ENCODE measurements around the gene PNLIPRP2. TPM values are rescaled to one million over a fixed set of nuclear protein-coding genes. Genes with fewer than 3 reads are reported as not detected.

PNLIPRP2 gene
- total and polyA plus RNA-seq, 2 experiments from 2014 or later = not detected

DNA sequence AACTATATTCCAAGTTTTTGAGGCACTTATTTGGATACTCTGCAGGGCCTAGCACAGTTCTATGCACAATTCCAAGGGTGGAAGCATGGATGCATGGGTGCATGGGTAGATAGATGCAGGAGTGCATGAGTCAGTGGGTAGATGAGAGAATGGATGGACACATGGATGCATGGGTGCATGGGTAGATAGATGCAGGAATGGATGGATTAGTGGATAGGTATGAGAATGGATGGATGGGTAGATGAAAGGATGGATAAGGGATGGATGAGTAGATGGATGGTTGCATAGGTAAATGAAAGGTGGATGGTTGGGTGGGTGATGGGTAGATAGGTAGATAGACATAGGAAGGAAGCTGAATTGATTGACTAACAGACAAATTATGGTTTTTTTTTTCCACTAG is 15.6 kb downstream of the PNLIPRP2 start:
- Histone ChIP-seq H3K4me2 (ENCODE audit: unreplicated experiment) (no peak overlapping the region), H2AFZ (no peak overlapping the region), H3K4me3 (no peak overlapping the region), H3K79me2 (ENCODE audit: insufficient read depth) (no peaks in the 10 kb centered on the region), H3K27me3 (replicated peaks; ENCODE audit: insufficient read depth) (0 out of 2 replicates have a peak, but pooled peaks cover 6% of the 10 kb centered on the region), H3K27ac (no peak overlapping the region), H3K4me1 (ENCODE audit: insufficient read depth) (no peaks in the 10 kb centered on the region), H3K9ac (no peak overlapping the region), H3K9me3 (ENCODE audit: low read depth) (no peaks in the 10 kb centered on the region), H4K20me1 (ENCODE audit: insufficient read depth) (no peaks in the 10 kb centered on the region), H3K9me2 (ENCODE audit: insufficient read depth) (no peaks in the 10 kb centered on the region), H3K36me3 (ENCODE audit: low read depth) (no peaks in the 10 kb centered on the region), H3F3A (ENCODE audit: insufficient read depth) (no peaks in the 10 kb centered on the region)
- no peak for DNase-seq
- in situ Hi-C loops (cut with MboI) = no loop called here
- no peak for TF ChIP-seq EZH2 (IDR thresholded peaks at IDR 0.05; ENCODE audit: insufficient read depth, poor library complexity, severe bottlenecking)
- TF ChIP-seq EZH2phosphoT487 (IDR thresholded peaks at IDR 0.05; ENCODE audit: insufficient read depth, low read depth) = no peak

DNA sequence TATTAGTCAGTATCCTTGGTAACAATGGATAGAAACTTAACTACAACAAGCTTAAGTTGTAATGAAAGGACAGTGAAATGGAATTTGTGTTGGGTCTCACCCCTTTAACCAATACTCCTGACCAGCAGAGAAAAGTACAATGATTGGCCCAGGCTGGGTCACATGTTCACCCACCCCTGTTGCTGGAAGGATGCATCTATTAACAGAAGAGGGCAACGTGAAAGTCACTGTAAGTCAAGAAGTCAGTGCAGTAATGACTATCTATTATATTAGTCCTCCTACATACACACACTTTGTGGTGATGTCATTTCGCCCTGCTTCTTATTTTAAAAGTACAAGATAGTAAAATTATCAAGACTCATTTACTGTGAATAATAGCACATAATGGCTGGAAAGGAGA is 16.2 kb downstream of the PNLIPRP2 start:
- Histone ChIP-seq H3K9me2 (ENCODE audit: insufficient read depth) (no peaks in the 10 kb centered on the region), H2AFZ (no peak overlapping the region), H3K4me2 (ENCODE audit: unreplicated experiment) (no peak overlapping the region), H3K36me3 (ENCODE audit: low read depth) (no peaks in the 10 kb centered on the region), H3K4me3 (no peak overlapping the region), H3K9me3 (ENCODE audit: low read depth) (no peaks in the 10 kb centered on the region), H3K4me1 (ENCODE audit: insufficient read depth) (no peaks in the 10 kb centered on the region), H3K27me3 (replicated peaks; ENCODE audit: insufficient read depth) (0 out of 2 replicates have a peak, but pooled peaks cover 6% of the 10 kb centered on the region), H3K9ac (no peak overlapping the region), H3K27ac (no peak overlapping the region), H4K20me1 (ENCODE audit: insufficient read depth) (no peaks in the 10 kb centered on the region), H3K79me2 (ENCODE audit: insufficient read depth) (no peaks in the 10 kb centered on the region), H3F3A (ENCODE audit: insufficient read depth) (no peaks in the 10 kb centered on the region)
- 7 to 8% methylated on average over 2 of the region's 2 CpGs for WGBS, 2 experiments (ENCODE audit: low coverage in 1 of 2, low lambda C conversion rate in 2 of 2, missing lambda C conversion rate in 2 of 2)
- TF ChIP-seq EZH2phosphoT487 (IDR thresholded peaks at IDR 0.05; ENCODE audit: insufficient read depth, low read depth) = no peak
- no peak for TF ChIP-seq EZH2 (IDR thresholded peaks at IDR 0.05; ENCODE audit: insufficient read depth, poor library complexity, severe bottlenecking)
- in situ Hi-C loops (cut with MboI) = no loop called here
- no peak for DNase-seq

DNA sequence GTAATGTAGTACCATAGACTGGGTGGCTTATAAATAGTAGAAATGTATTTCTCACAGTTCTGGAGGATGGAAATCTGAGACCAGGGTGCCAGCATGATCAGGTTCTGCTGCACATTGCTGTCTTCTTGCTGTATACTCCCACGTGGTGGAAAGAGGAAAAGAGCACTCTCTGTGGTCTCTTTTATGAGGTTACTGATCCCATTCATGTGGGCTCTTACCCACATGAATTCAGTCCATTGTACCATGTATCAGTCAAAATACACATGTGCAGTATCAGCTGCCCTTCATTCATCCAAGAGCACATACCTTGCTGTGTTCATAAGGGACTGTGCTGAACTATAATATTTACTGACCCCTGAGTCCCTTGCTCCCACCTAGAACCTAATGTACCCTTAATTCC is 17.1 kb downstream of the PNLIPRP2 start:
- H3K27me3 ChIP-seq (replicated peaks; ENCODE audit: insufficient read depth) = peaks cover 6% of the 10 kb centered on the region; the same call in 1 of the 2 replicates
- H2AFZ ChIP-seq = no peak overlapping the region
- H3K4me1 ChIP-seq (ENCODE audit: insufficient read depth) = no peaks in the 10 kb centered on the region
- no peaks in the 10 kb centered on the region for H3K9me3 ChIP-seq (ENCODE audit: low read depth)
- no peaks in the 10 kb centered on the region for H3F3A ChIP-seq (ENCODE audit: insufficient read depth)
- no peak overlapping the region for H3K27ac ChIP-seq
- no peak overlapping the region for H3K9ac ChIP-seq
- DNase-seq = no peak
- no peaks in the 10 kb centered on the region for H4K20me1 ChIP-seq (ENCODE audit: insufficient read depth)
- TF ChIP-seq EZH2phosphoT487 (IDR thresholded peaks at IDR 0.05; ENCODE audit: insufficient read depth, low read depth) (no peak), EZH2 (IDR thresholded peaks at IDR 0.05; ENCODE audit: insufficient read depth, poor library complexity, severe bottlenecking) (no peak)
- H3K4me2 ChIP-seq (ENCODE audit: unreplicated experiment) = no peak overlapping the region
- no peaks in the 10 kb centered on the region for H3K9me2 ChIP-seq (ENCODE audit: insufficient read depth)
- 0 to 4% methylated on average over 1 of the region's 1 CpG for WGBS, 2 experiments (ENCODE audit: low coverage in 1 of 2, low lambda C conversion rate in 2 of 2, missing lambda C conversion rate in 2 of 2)
- no peaks in the 10 kb centered on the region for H3K79me2 ChIP-seq (ENCODE audit: insufficient read depth)
- no peak overlapping the region for H3K4me3 ChIP-seq
- H3K36me3 ChIP-seq (ENCODE audit: low read depth) = no peaks in the 10 kb centered on the region
- in situ Hi-C loops (cut with MboI) = no loop called here

DNA sequence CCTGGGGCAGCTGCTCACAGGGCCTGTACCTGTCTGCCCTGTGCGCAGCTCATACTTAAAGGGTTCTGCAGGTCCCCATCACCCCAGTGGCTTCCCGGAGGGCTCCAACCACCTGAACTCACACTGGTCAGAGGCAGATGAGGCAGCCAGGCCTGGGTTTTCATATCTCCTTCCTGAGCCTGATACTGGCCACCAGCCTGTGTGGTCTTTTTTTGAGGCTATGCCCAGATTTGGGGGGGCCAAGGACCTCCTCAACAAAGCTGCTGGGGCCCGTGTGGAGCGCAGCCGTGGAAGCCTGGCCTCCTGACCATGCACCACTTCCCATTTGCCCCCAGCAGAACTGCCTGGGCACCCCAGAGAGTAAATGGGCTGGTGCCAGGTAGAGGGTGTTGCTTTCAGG is 25.7 kb downstream of the PNLIPRP2 start:
- no peak for DNase-seq
- in situ Hi-C loops (cut with MboI) = no loop called here
- H2AFZ ChIP-seq = no peak overlapping the region

DNA sequence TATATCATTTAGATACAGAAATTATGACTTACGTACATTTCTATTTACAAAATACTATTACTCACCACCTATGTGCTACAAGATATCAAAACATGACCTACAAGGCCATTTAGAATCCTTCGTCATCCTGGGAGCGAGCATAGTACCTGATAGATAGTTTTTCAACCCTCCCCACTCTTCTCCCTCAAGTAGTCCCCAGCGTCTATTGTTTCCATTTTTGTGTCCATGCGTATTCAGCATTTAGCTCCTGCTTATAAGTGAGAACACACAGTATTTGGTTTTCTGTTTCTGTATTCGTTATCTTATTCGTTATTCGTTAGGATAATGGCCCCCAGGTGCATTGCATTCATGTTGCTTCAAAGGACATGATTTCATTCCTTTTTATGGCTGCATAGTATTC is 28.1 kb downstream of the PNLIPRP2 start:
- H3K36me3 ChIP-seq (ENCODE audit: low read depth) = no peaks in the 10 kb centered on the region
- no peak for TF ChIP-seq EZH2phosphoT487 (IDR thresholded peaks at IDR 0.05; ENCODE audit: insufficient read depth, low read depth)
- no peak for TF ChIP-seq EZH2 (IDR thresholded peaks at IDR 0.05; ENCODE audit: insufficient read depth, poor library complexity, severe bottlenecking)
- H3K9ac ChIP-seq = no peak overlapping the region
- no peak overlapping the region for H3K27ac ChIP-seq
- H3F3A ChIP-seq (ENCODE audit: insufficient read depth) = no peaks in the 10 kb centered on the region
- H4K20me1 ChIP-seq (ENCODE audit: insufficient read depth) = no peaks in the 10 kb centered on the region
- WGBS, 2 experiments (ENCODE audit: low coverage in 1 of 2, low lambda C conversion rate in 2 of 2, missing lambda C conversion rate in 2 of 2) = 48% methylated on average over 8 of the region's 8 CpGs
- no peak overlapping the region for H3K4me3 ChIP-seq
- no peaks in the 10 kb centered on the region for H3K9me2 ChIP-seq (ENCODE audit: insufficient read depth)
- no peaks in the 10 kb centered on the region for H3K79me2 ChIP-seq (ENCODE audit: insufficient read depth)
- no peaks in the 10 kb centered on the region for H3K4me1 ChIP-seq (ENCODE audit: insufficient read depth)
- H3K27me3 ChIP-seq (replicated peaks; ENCODE audit: insufficient read depth) = peaks cover 5% of the 10 kb centered on the region; the same call in 1 of the 2 replicates
- H3K9me3 ChIP-seq (ENCODE audit: low read depth) = no peaks in the 10 kb centered on the region
- H2AFZ ChIP-seq = no peak overlapping the region
- H3K4me2 ChIP-seq (ENCODE audit: unreplicated experiment) = no peak overlapping the region
- DNase-seq = no peak
- in situ Hi-C loops (cut with MboI) = no loop called here

More for the DNA sequence above, 25.7 kb downstream of the PNLIPRP2 start:
- Histone ChIP-seq H3K4me2 (ENCODE audit: unreplicated experiment) (no peak overlapping the region), H3K79me2 (ENCODE audit: insufficient read depth) (no peaks in the 10 kb centered on the region), H3K27me3 (replicated peaks; ENCODE audit: insufficient read depth) (peaks cover 5% of the 10 kb centered on the region), H4K20me1 (ENCODE audit: insufficient read depth) (no peaks in the 10 kb centered on the region), H3K27ac (no peak overlapping the region), H3K9me2 (ENCODE audit: insufficient read depth) (no peaks in the 10 kb centered on the region), H3K9ac (no peak overlapping the region), H3K36me3 (ENCODE audit: low read depth) (no peaks in the 10 kb centered on the region), H3K4me1 (ENCODE audit: insufficient read depth) (no peaks in the 10 kb centered on the region), H3K9me3 (ENCODE audit: low read depth) (no peaks in the 10 kb centered on the region), H3K4me3 (no peak overlapping the region), H3F3A (ENCODE audit: insufficient read depth) (no peaks in the 10 kb centered on the region)
- WGBS, 2 experiments (ENCODE audit: low coverage in 1 of 2, low lambda C conversion rate in 2 of 2, missing lambda C conversion rate in 2 of 2) = 49 to 64% methylated on average over 5 of the region's 5 CpGs
- TF ChIP-seq EZH2phosphoT487 (IDR thresholded peaks at IDR 0.05; ENCODE audit: insufficient read depth, low read depth) (no peak), EZH2 (IDR thresholded peaks at IDR 0.05; ENCODE audit: insufficient read depth, poor library complexity, severe bottlenecking) (no peak)

All from GM23248 (cell line).